ENCODE measurements around the gene CACNA1A. TPM values are rescaled to one million over a fixed set of nuclear protein-coding genes. Genes with fewer than 3 reads are reported as not detected.

The CACNA1A gene
- total RNA-seq, 2 experiments from 2014 or later = 0.47 to 0.54 TPM

GRCh38 chr19:13425151-13425550, 81.1 kb downstream of the CACNA1A start:
- Mint-ChIP-seq H3K27me3 (peaks cover 19% of the 10 kb centered on the region), H3K36me3 (no peaks in the 10 kb centered on the region), H3K27ac (no peak overlapping the region), H3K4me1 (no peaks in the 10 kb centered on the region), H3K4me3 (no peak overlapping the region), H3K9me3 (peaks cover 28% of the 10 kb centered on the region)
- no peak for DNase-seq

- H3K27ac Mint-ChIP-seq = no peak overlapping the region
- no peak overlapping the region for H3K4me3 Mint-ChIP-seq
- H3K27me3 Mint-ChIP-seq = peaks cover 4% of the 10 kb centered on the region
- no peaks in the 10 kb centered on the region for H3K4me1 Mint-ChIP-seq
- H3K9me3 Mint-ChIP-seq = peaks cover 22% of the 10 kb centered on the region
- DNase-seq = no peak
- H3K36me3 Mint-ChIP-seq = no peaks in the 10 kb centered on the region
These were observed 85.5 kb downstream of the CACNA1A start for GRCh38 chr19:13420780-13421179.

- H3K4me3 Mint-ChIP-seq = no peak overlapping the region
- peaks cover 9% of the 10 kb centered on the region for H3K9me3 Mint-ChIP-seq
- H3K4me1 Mint-ChIP-seq = no peaks in the 10 kb centered on the region
- H3K36me3 Mint-ChIP-seq = no peaks in the 10 kb centered on the region
- no peak for DNase-seq
- no peak overlapping the region for H3K27ac Mint-ChIP-seq
- peaks cover 13% of the 10 kb centered on the region for H3K27me3 Mint-ChIP-seq
These were observed 89.2 kb downstream of the CACNA1A start for GRCh38 chr19:13417054-13417453.

GRCh38 chr19:13411899-13412298, 94.4 kb downstream of the CACNA1A start:
- no peak overlapping the region for H3K4me3 Mint-ChIP-seq
- no peak overlapping the region for H3K27ac Mint-ChIP-seq
- H3K9me3 Mint-ChIP-seq = peaks cover 1% of the 10 kb centered on the region
- no peaks in the 10 kb centered on the region for H3K4me1 Mint-ChIP-seq
- peaks cover 27% of the 10 kb centered on the region for H3K27me3 Mint-ChIP-seq
- DNase-seq = no peak
- H3K36me3 Mint-ChIP-seq = no peaks in the 10 kb centered on the region

GRCh38 chr19:13410946-13411345, 95.3 kb downstream of the CACNA1A start:
- peaks cover 1% of the 10 kb centered on the region for H3K9me3 Mint-ChIP-seq
- peaks cover 27% of the 10 kb centered on the region for H3K27me3 Mint-ChIP-seq
- no peaks in the 10 kb centered on the region for H3K36me3 Mint-ChIP-seq
- no peak overlapping the region for H3K27ac Mint-ChIP-seq
- no peaks in the 10 kb centered on the region for H3K4me1 Mint-ChIP-seq
- DNase-seq = no peak
- no peak overlapping the region for H3K4me3 Mint-ChIP-seq

GRCh38 chr19:13408889-13409518, 97.3 kb downstream of the CACNA1A start:
- Mint-ChIP-seq H3K4me1 (no peaks in the 10 kb centered on the region), H3K27ac (no peak overlapping the region), H3K27me3 (peaks cover 20% of the 10 kb centered on the region), H3K9me3 (peaks cover 1% of the 10 kb centered on the region), H3K4me3 (no peak overlapping the region), H3K36me3 (no peaks in the 10 kb centered on the region)
- no peak for DNase-seq

GRCh38 chr19:13404236-13404635, 102.0 kb downstream of the CACNA1A start:
- Mint-ChIP-seq H3K27me3 (peaks cover 4% of the 10 kb centered on the region), H3K4me1 (no peaks in the 10 kb centered on the region), H3K4me3 (no peak overlapping the region), H3K27ac (no peak overlapping the region), H3K36me3 (no peaks in the 10 kb centered on the region), H3K9me3 (peaks cover 6% of the 10 kb centered on the region)
- no peak for DNase-seq

GRCh38 chr19:13401388-13401787, 104.9 kb downstream of the CACNA1A start:
- Mint-ChIP-seq H3K4me1 (no peaks in the 10 kb centered on the region), H3K36me3 (no peaks in the 10 kb centered on the region), H3K27ac (no peak overlapping the region), H3K27me3 (peaks cover 20% of the 10 kb centered on the region), H3K4me3 (no peak overlapping the region), H3K9me3 (peaks cover 6% of the 10 kb centered on the region)
- no peak for DNase-seq

- Mint-ChIP-seq H3K9me3 (peaks cover 6% of the 10 kb centered on the region), H3K36me3 (no peaks in the 10 kb centered on the region), H3K4me1 (no peaks in the 10 kb centered on the region), H3K4me3 (no peak overlapping the region), H3K27ac (no peak overlapping the region), H3K27me3 (peaks cover 30% of the 10 kb centered on the region)
- no peak for DNase-seq
These were observed 106.0 kb downstream of the CACNA1A start for GRCh38 chr19:13400296-13400695.

- Mint-ChIP-seq H3K4me3 (no peak overlapping the region), H3K27me3 (peaks cover 35% of the 10 kb centered on the region), H3K9me3 (peaks cover 6% of the 10 kb centered on the region), H3K36me3 (no peaks in the 10 kb centered on the region), H3K4me1 (no peaks in the 10 kb centered on the region), H3K27ac (no peak overlapping the region)
- DNase-seq = no peak
These were observed 106.5 kb downstream of the CACNA1A start for GRCh38 chr19:13399746-13400145.

GRCh38 chr19:13398780-13399726, 107.2 kb downstream of the CACNA1A start:
- no peak overlapping the region for H3K27ac Mint-ChIP-seq
- no peaks in the 10 kb centered on the region for H3K4me1 Mint-ChIP-seq
- DNase-seq = no peak
- H3K27me3 Mint-ChIP-seq = peaks cover 42% of the 10 kb centered on the region
- H3K4me3 Mint-ChIP-seq = no peak overlapping the region
- no peaks in the 10 kb centered on the region for H3K36me3 Mint-ChIP-seq
- H3K9me3 Mint-ChIP-seq = peaks cover 6% of the 10 kb centered on the region

- Mint-ChIP-seq H3K27me3 (peaks cover 50% of the 10 kb centered on the region), H3K4me1 (no peaks in the 10 kb centered on the region), H3K4me3 (no peak overlapping the region), H3K36me3 (no peaks in the 10 kb centered on the region), H3K9me3 (peaks cover 6% of the 10 kb centered on the region), H3K27ac (no peak overlapping the region)
- DNase-seq = no peak
These were observed 108.1 kb downstream of the CACNA1A start for GRCh38 chr19:13398182-13398581.

- H3K9me3 Mint-ChIP-seq = peaks cover 2% of the 10 kb centered on the region
- H3K4me1 Mint-ChIP-seq = no peaks in the 10 kb centered on the region
- no peak overlapping the region for H3K27ac Mint-ChIP-seq
- peaks cover 65% of the 10 kb centered on the region for H3K27me3 Mint-ChIP-seq
- no peaks in the 10 kb centered on the region for H3K36me3 Mint-ChIP-seq
- DNase-seq = no peak
- no peak overlapping the region for H3K4me3 Mint-ChIP-seq
These were observed 109.8 kb downstream of the CACNA1A start for GRCh38 chr19:13396250-13397080.

GRCh38 chr19:13382633-13382938, 123.7 kb downstream of the CACNA1A start:
- no peak for DNase-seq
- H3K4me3 Mint-ChIP-seq = no peak overlapping the region
- H3K27me3 Mint-ChIP-seq = peaks cover 4% of the 10 kb centered on the region
- H3K27ac Mint-ChIP-seq = no peak overlapping the region
- no peaks in the 10 kb centered on the region for H3K36me3 Mint-ChIP-seq
- H3K4me1 Mint-ChIP-seq = no peaks in the 10 kb centered on the region
- H3K9me3 Mint-ChIP-seq = no peaks in the 10 kb centered on the region

All from activated naive CD8-positive, alpha-beta T cell treated with anti-CD3 and anti-CD28 coated beads for 36 hours (primary cell).